ENCODE data around the gene BAG2. TPM values are rescaled to one million over a fixed set of nuclear protein-coding genes. Genes with fewer than 3 reads are reported as not detected.

Gene BAG2
- total RNA-seq, 1 experiment from 2014 or later = 11.0 TPM

- CTCF ChIA-PET = no interaction called here
- no peaks in the 10 kb centered on the region for H3K9me3 ChIP-seq (ENCODE audit: insufficient read depth, low read depth)
- H3F3A ChIP-seq (ENCODE audit: insufficient read depth, low read depth) = no peaks in the 10 kb centered on the region
- intact Hi-C loops (cut with micrococcal nuclease; ENCODE audit: unreplicated experiment) = no loop called here
- no peaks in the 10 kb centered on the region for H3K79me2 ChIP-seq (ENCODE audit: low read depth)
- H3K27ac ChIP-seq = no peak overlapping the region
- POLR2A ChIA-PET (ENCODE audit: unreplicated experiment) = no interaction called here
- H3K9me2 ChIP-seq (ENCODE audit: insufficient read depth) = no peaks in the 10 kb centered on the region
- no peak overlapping the region for H3K4me3 ChIP-seq
- no peak overlapping the region for H3K4me2 ChIP-seq
- TF ChIP-seq EZH2 (IDR thresholded peaks at IDR 0.05; ENCODE audit: low read depth) (no peak), CTCF (conservative IDR thresholded peaks at IDR 0.05) (no peak)
- no TSS peak for BruUV-seq (replicated peaks)
- H4K20me1 ChIP-seq (ENCODE audit: insufficient read depth) = no peaks in the 10 kb centered on the region
- no peaks in the 10 kb centered on the region for H3K4me1 ChIP-seq (replicated peaks; ENCODE audit: insufficient read depth)
- H3K36me3 ChIP-seq (ENCODE audit: low read depth) = peaks cover 9% of the 10 kb centered on the region
- no peak overlapping the region for H2AFZ ChIP-seq
- DNase-seq = no peak
- no peaks in the 10 kb centered on the region for H3K27me3 ChIP-seq (ENCODE audit: insufficient read depth, low read depth)
Measured at GRCh38 chr6:57147955-57148858, 23.9 kb upstream of the BAG2 start.

DNA sequence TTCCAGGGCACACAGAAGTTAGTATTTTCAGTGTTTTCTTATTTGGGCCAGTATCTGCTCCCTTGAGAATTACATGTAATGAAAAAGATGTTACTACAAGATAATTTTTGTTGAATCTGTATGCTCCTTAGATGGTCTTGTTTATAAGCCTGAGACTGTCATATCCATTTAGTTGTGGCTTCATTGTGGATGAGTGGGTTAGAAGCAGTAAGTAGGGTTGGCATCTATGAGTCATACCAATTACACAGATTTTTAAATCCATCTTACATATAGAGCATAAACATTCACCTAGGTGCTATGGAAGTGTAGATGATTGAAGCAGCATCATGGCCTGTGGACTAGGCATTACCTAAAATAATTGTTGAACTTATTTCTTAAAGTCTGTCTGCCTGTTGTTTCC lies 13.5 kb upstream of the BAG2 start:
- CTCF ChIA-PET = no interaction called here
- POLR2A ChIA-PET (ENCODE audit: unreplicated experiment) = no interaction called here
- Histone ChIP-seq H3K27me3 (ENCODE audit: insufficient read depth, low read depth) (no peaks in the 10 kb centered on the region), H3K36me3 (ENCODE audit: low read depth) (no peaks in the 10 kb centered on the region; the same call in 1 of the 2 replicates), H4K20me1 (ENCODE audit: insufficient read depth) (no peaks in the 10 kb centered on the region; the same call in 1 of the 2 replicates), H2AFZ (no peak overlapping the region), H3K79me2 (ENCODE audit: low read depth) (no peaks in the 10 kb centered on the region), H3K4me1 (replicated peaks; ENCODE audit: insufficient read depth) (no peaks in the 10 kb centered on the region), H3K4me2 (no peak overlapping the region), H3K9me3 (ENCODE audit: insufficient read depth, low read depth) (no peaks in the 10 kb centered on the region), H3F3A (ENCODE audit: insufficient read depth, low read depth) (peaks cover 13% of the 10 kb centered on the region), H3K27ac (no peak overlapping the region), H3K4me3 (no peak overlapping the region), H3K9me2 (ENCODE audit: insufficient read depth) (no peaks in the 10 kb centered on the region)
- TF ChIP-seq CTCF (conservative IDR thresholded peaks at IDR 0.05) (no peak), EZH2 (IDR thresholded peaks at IDR 0.05; ENCODE audit: low read depth) (no peak)
- no peak for DNase-seq
- intact Hi-C loops (cut with micrococcal nuclease; ENCODE audit: unreplicated experiment) = no loop called here
- no TSS peak for BruUV-seq (replicated peaks)

DNA sequence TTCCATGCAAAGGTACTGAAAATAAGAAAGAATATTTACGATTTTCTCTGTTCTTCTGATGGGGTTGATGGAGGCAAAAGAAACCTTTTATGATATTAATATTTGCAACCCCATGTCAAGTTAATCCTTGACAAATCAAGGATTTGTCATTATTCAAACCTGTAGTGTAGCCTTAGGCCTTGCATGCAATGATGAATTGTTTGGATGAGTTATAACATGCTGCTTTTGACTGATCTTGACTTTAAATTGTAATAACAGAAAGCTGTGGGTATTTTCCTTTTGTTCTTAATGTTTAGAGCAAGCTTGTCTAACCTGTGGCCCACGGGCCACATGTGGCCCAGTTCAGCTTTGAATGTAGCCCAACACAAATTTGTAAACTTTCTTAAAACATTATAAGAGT lies 13.0 kb upstream of the BAG2 start:
- TF ChIP-seq EZH2 (IDR thresholded peaks at IDR 0.05; ENCODE audit: low read depth) = no peak
- TF ChIP-seq CTCF (conservative IDR thresholded peaks at IDR 0.05) = no peak
- POLR2A ChIA-PET (ENCODE audit: unreplicated experiment) = no interaction called here

More for the DNA sequence above, 13.0 kb upstream of the BAG2 start:
- Histone ChIP-seq H3K4me3 (no peak overlapping the region), H3K27me3 (ENCODE audit: insufficient read depth, low read depth) (no peaks in the 10 kb centered on the region), H2AFZ (no peak overlapping the region), H4K20me1 (ENCODE audit: insufficient read depth) (no peaks in the 10 kb centered on the region; the same call in 1 of the 2 replicates), H3K4me2 (no peak overlapping the region), H3K36me3 (ENCODE audit: low read depth) (peaks cover under 1% of the 10 kb centered on the region; the same call in 1 of the 2 replicates), H3K27ac (no peak overlapping the region), H3K9me2 (ENCODE audit: insufficient read depth) (no peaks in the 10 kb centered on the region), H3K9me3 (ENCODE audit: insufficient read depth, low read depth) (peaks cover 1% of the 10 kb centered on the region; the same call in 1 of the 2 replicates), H3K4me1 (replicated peaks; ENCODE audit: insufficient read depth) (no peaks in the 10 kb centered on the region), H3F3A (ENCODE audit: insufficient read depth, low read depth) (peaks cover 13% of the 10 kb centered on the region), H3K79me2 (ENCODE audit: low read depth) (no peaks in the 10 kb centered on the region)
- CTCF ChIA-PET = no interaction called here
- no TSS peak for BruUV-seq (replicated peaks)
- DNase-seq = no peak
- intact Hi-C loops (cut with micrococcal nuclease; ENCODE audit: unreplicated experiment) = no loop called here
